PC-9 (cell line): ENCODE results near the gene PARP3. TPM values are rescaled to one million over a fixed set of nuclear protein-coding genes. Genes with fewer than 3 reads are reported as not detected.

ENCODE experiments used
- BruUV-seq: library from RNA; stranded (reverse); fragments of 400-500 nt; replicated peaks from 2 replicates; lab custom pipeline; 2021; lab: Mats Ljungman, UMichigan
- CTCF ChIA-PET: fragments of 300-600 bp; sonication (Branson Sonifier 250); formaldehyde crosslinking; loops from one replicate; lab custom pipeline; 2022; ENCODE audit warnings: antibody characterized with exemption; lab: Charles Lee
- POLR2A ChIA-PET: fragments of 300-600 bp; sonication (Branson Sonifier 250); formaldehyde crosslinking; loops from one replicate; lab custom pipeline; 2022; ENCODE audit warnings: antibody characterized with exemption; ENCODE audit not compliant: unreplicated experiment; lab: Charles Lee
- DNase-seq, 2 experiments: peaks; one replicate each; pipeline versions ENCODE4 v3.0.0 to v3.0.0-alpha.2; 2015 to 2022; ENCODE audit warnings: mixed read lengths in 1 of 2
- H2AFZ ChIP-seq: fragments of 200-600 bp; sonication (generic); 2 replicates; pipeline ENCODE4 v1.8.1; 2017; ENCODE audit warnings: antibody characterized with exemption
- H3F3A ChIP-seq: fragments of 200-600 bp; sonication (generic); 2 replicates; pipeline ENCODE4 v1.8.1; 2017; ENCODE audit warnings: antibody characterized with exemption, mild to moderate bottlenecking, low read depth; ENCODE audit not compliant: insufficient read depth
- H3K27ac ChIP-seq: fragments of 200-600 bp; sonication (generic); 2 replicates; pipeline ENCODE4 v1.6.1; 2016; ENCODE audit warnings: mixed run types
- H3K27me3 ChIP-seq: fragments of 200-600 bp; sonication (generic); 2 replicates; pipeline ENCODE4 v1.6.1; 2016; ENCODE audit warnings: low read depth, mixed run types; ENCODE audit not compliant: insufficient read depth
- H3K36me3 ChIP-seq: fragments of 200-600 bp; sonication (generic); 2 replicates; pipeline ENCODE4 v1.6.1; 2016; ENCODE audit warnings: low read depth, mixed run types
- H3K4me1 ChIP-seq: fragments of 200-600 bp; sonication (generic); replicated peaks from 2 replicates; pipeline ENCODE4 v1.6.1; 2016; ENCODE audit warnings: mixed run types; ENCODE audit not compliant: insufficient read depth
- H3K4me2 ChIP-seq: fragments of 200-600 bp; sonication (generic); 2 replicates; pipeline ENCODE4 v1.6.1; 2017; ENCODE audit warnings: mixed run types
- H3K4me3 ChIP-seq: fragments of 200-600 bp; sonication (generic); 2 replicates; pipeline ENCODE4 v1.6.1; 2016; ENCODE audit warnings: mixed run types
- H3K79me2 ChIP-seq: fragments of 200-600 bp; sonication (generic); 2 replicates; pipeline ENCODE4 v1.6.1; 2017; ENCODE audit warnings: low read depth, mixed run types
- H3K9me2 ChIP-seq: fragments of 200-600 bp; sonication (generic); 2 replicates; pipeline ENCODE4 v1.8.1; 2017; ENCODE audit warnings: mild to moderate bottlenecking; ENCODE audit not compliant: insufficient read depth
- H3K9me3 ChIP-seq: fragments of 200-600 bp; sonication (generic); 2 replicates; pipeline ENCODE4 v1.8.1; 2016; ENCODE audit warnings: low read depth; ENCODE audit not compliant: insufficient read depth
- H4K20me1 ChIP-seq: fragments of 200-600 bp; sonication (generic); 2 replicates; pipeline ENCODE4 v1.8.1; 2017; ENCODE audit not compliant: insufficient read depth
- EZH2 ChIP-seq: fragments of 200-600 bp; sonication (generic); IDR thresholded peaks from 2 replicates; pipeline ENCODE4 v1.8.0; 2017; ENCODE audit warnings: antibody characterized with exemption, low read depth
- intact Hi-C: fragments of 100-400 bp; cut with micrococcal nuclease; formaldehyde crosslinking; loops from one replicate; pipeline ENCODE4 v1.10.0; 2022; ENCODE audit not compliant: unreplicated experiment
- total RNA-seq: library from RNA; stranded (reverse); gene quantifications from 2 replicates; pipeline ENCODE4 v1.2.3, GENCODE V29; 2021
- TF ChIP-seq, protein P1 (sequence below): fragments of 200-600 bp; sonication (generic); conservative IDR thresholded peaks from 2 replicates; pipeline ENCODE4 v1.6.1; 2017; ENCODE audit warnings: mixed run types, antibody characterized with exemption, mild to moderate bottlenecking, moderate library complexity

The PARP3 gene
- total RNA-seq, 1 experiment from 2014 or later = 24.4 TPM

DNA sequence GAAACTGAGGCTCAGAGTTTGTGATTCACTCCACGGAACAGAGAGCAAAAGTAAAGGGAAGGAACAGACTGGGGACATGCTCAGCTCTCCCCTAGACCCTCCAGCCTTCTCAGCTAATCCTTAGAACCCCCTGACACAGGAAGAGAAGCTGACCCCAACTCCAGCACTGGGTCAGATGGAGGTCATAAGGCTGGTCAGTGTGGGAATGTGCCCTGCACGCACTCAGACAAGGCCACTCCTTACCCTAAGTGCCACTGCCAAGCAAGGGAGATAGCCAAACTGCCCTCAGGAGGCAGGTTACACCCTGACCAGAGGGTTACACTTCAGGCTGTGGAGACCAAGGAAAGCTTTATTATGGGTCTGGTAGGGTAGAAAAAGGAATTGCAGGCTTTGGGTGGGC is 52.4 kb downstream of the PARP3 start:
- Histone ChIP-seq H3K4me3 (peak overlapping the region; percentile 100), H2AFZ (no peak overlapping the region), H3K79me2 (peaks cover 35% of the 10 kb centered on the region), H3K9me3 (no peaks in the 10 kb centered on the region), H3K4me1 (peaks cover 20% of the 10 kb centered on the region), H3K9me2 (no peaks in the 10 kb centered on the region), H4K20me1 (0 out of 2 replicates have a peak, but pooled peaks cover 10% of the 10 kb centered on the region), H3K27ac (peak overlapping the region; percentile 95; the same call in 1 of the 2 replicates), H3F3A (peaks cover 64% of the 10 kb centered on the region), H3K36me3 (peaks cover 24% of the 10 kb centered on the region), H3K4me2 (peak overlapping the region; percentile 100), H3K27me3 (no peaks in the 10 kb centered on the region)
- no peak for DNase-seq
- POLR2A ChIA-PET = interaction anchor here (0.6 kb wide), 1 partner anchor 139 kb away, joined by 3 read pairs; no protein-coding TSS in a partner anchor
- intact Hi-C loops = no loop called here
- BruUV-seq = TSS peak; percentile 48
- no peak for TF ChIP-seq EZH2
- TF ChIP-seq, protein P1, sequence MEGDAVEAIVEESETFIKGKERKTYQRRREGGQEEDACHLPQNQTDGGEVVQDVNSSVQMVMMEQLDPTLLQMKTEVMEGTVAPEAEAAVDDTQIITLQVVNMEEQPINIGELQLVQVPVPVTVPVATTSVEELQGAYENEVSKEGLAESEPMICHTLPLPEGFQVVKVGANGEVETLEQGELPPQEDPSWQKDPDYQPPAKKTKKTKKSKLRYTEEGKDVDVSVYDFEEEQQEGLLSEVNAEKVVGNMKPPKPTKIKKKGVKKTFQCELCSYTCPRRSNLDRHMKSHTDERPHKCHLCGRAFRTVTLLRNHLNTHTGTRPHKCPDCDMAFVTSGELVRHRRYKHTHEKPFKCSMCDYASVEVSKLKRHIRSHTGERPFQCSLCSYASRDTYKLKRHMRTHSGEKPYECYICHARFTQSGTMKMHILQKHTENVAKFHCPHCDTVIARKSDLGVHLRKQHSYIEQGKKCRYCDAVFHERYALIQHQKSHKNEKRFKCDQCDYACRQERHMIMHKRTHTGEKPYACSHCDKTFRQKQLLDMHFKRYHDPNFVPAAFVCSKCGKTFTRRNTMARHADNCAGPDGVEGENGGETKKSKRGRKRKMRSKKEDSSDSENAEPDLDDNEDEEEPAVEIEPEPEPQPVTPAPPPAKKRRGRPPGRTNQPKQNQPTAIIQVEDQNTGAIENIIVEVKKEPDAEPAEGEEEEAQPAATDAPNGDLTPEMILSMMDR = no peak
- CTCF ChIA-PET = no interaction called here

DNA sequence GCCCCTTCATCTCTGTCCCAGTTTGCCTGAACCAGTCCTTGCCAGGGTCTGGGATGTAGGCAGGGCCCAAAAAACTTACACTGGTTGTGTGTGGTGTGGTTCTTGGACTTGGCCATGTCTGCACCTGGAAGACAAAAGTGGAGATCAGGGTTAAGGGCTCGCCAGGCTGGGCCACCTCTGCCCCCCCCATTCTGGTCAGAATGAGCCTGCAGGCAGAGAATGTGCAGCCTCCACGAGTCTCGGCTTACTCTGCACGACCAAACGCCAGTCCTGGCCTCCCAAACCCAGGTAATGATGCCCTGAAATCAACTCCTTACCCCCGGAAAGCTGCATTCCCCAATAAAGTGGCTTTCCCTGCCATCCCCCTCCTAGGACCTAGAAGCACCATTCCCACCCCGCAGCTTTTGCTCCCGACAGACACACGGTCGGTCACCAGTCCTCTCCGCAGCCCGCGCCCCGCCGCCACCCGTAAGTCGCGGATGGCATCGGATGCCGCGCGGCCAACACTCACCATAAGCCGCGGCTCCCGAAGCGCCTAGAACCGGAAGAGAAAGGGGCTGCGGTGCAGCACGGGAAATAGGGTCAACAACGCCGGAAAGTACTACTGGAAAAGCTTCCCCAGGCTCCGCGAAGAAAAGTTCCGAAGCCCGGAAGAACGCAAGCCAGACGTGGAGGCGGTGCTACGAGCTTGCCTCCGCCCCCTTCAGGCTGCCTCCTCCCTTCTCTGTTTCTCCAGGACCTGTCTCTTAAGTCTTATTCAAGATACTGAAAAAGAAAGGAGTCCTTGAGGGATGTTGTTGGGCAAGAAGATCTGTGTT is 53.4 kb downstream of the PARP3 start, which contains the start of gene RPL29:
RPL29 (minus strand) TSS at position 550 of the 818 bp plus-strand sequence; CDS start at position 116, 434 bp downstream.
- POLR2A ChIA-PET = interaction anchor here (0.5 to 0.9 kb wide), 6 partner anchors 13 to 1379 kb away, joined by 3 to 8 read pairs (median 4); partner anchors contain the start of genes ACY1 and RRP9
- H3K4me1 ChIP-seq = peaks cover 20% of the 10 kb centered on the region
- intact Hi-C loops = loop anchor here (1.0 kb wide), 1 partner anchor 53 kb away; the partner anchor contains the start of gene PARP3
- H3K9me3 ChIP-seq = no peaks in the 10 kb centered on the region
- TF ChIP-seq, protein P1 = no peak; the same call in 1 of the 2 replicates
- no peak for TF ChIP-seq EZH2
- H3F3A ChIP-seq = peaks cover 59% of the 10 kb centered on the region
- no peaks in the 10 kb centered on the region for H3K9me2 ChIP-seq
- H3K4me2 ChIP-seq = peak within 1 kb of the TSS; percentile 100
- H3K27me3 ChIP-seq = no peaks in the 10 kb centered on the region
- H4K20me1 ChIP-seq = 0 out of 2 replicates have a peak, but pooled peaks cover 10% of the 10 kb centered on the region
- H3K4me3 ChIP-seq = peak within 1 kb of the TSS; percentile 100
- H3K36me3 ChIP-seq = peaks cover 24% of the 10 kb centered on the region
- H3K27ac ChIP-seq = peak within 1 kb of the TSS; percentile 95
- BruUV-seq = no TSS peak
- 0 out of 2 replicates have a peak within 1 kb of the TSS, but pooled peaks have one; percentile 75 for H2AFZ ChIP-seq
- CTCF ChIA-PET = interaction anchor here (0.7 to 1.0 kb wide), 2 partner anchors 58 to 223 kb away, joined by 4 to 16 read pairs; no protein-coding TSS in a partner anchor
- peaks cover 35% of the 10 kb centered on the region for H3K79me2 ChIP-seq
- DNase-seq = peak; percentile 80 to 90

DNA sequence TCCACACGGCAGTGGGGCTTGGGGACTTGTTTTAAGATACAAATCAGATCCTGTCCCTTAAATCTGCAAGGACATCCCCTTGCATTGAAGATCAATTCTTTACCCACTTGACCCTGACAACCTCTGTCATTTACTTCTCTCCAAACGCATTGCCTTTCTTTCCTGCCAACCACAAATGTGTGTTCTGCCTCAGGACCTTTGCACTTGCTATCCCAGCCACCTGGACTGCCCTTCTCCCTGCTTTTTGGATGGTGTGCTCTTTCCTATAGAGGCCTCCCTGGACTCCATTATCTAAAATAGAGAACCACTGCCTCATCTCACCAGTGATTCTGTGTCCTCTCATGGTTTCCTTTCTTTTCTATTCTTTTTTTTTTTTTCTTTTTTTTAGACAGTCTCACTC is 55.0 kb downstream of the PARP3 start:
- BruUV-seq = no TSS peak
- H3K79me2 ChIP-seq = peaks cover 34% of the 10 kb centered on the region
- H3K27me3 ChIP-seq = no peaks in the 10 kb centered on the region
- H3K4me2 ChIP-seq = no peak overlapping the region
- H3F3A ChIP-seq = peaks cover 46% of the 10 kb centered on the region
- ChIA-PET POLR2A (interaction anchor here (0.6 kb wide), 2 partner anchors 17 to 674 kb away, joined by 3 read pairs; no protein-coding TSS in a partner anchor), CTCF (interaction anchor here (0.6 kb wide), 1 partner anchor 239 kb away, joined by 3 read pairs; no protein-coding TSS in a partner anchor)
- intact Hi-C loops = no loop called here
- H3K27ac ChIP-seq = no peak overlapping the region
- no peak overlapping the region for H3K4me3 ChIP-seq
- no peaks in the 10 kb centered on the region for H3K9me3 ChIP-seq
- H4K20me1 ChIP-seq = 0 out of 2 replicates have a peak, but pooled peaks cover 4% of the 10 kb centered on the region
- H3K4me1 ChIP-seq = peaks cover 24% of the 10 kb centered on the region
- no peaks in the 10 kb centered on the region for H3K9me2 ChIP-seq
- H3K36me3 ChIP-seq = peaks cover 23% of the 10 kb centered on the region
- H2AFZ ChIP-seq = no peak overlapping the region
- no peak for DNase-seq
- no peak for TF ChIP-seq EZH2
- TF ChIP-seq, protein P1 = no peak
